PC-9 (cell line): ENCODE data around the gene UBN1. TPM values are rescaled to one million over a fixed set of nuclear protein-coding genes. Genes with fewer than 3 reads are reported as not detected.

Experiments used
- BruUV-seq: library from RNA; stranded (reverse); fragments of 400-500 nt; replicated peaks from 2 replicates; lab custom pipeline; 2021; lab: Mats Ljungman, UMichigan
- CTCF ChIA-PET: fragments of 300-600 bp; sonication (Branson Sonifier 250); formaldehyde crosslinking; loops from one replicate; lab custom pipeline; 2022; ENCODE audit warnings: antibody characterized with exemption; lab: Charles Lee
- POLR2A ChIA-PET: fragments of 300-600 bp; sonication (Branson Sonifier 250); formaldehyde crosslinking; loops from one replicate; lab custom pipeline; 2022; ENCODE audit warnings: antibody characterized with exemption; ENCODE audit not compliant: unreplicated experiment; lab: Charles Lee
- DNase-seq, 2 experiments: peaks; one replicate each; pipeline versions ENCODE4 v3.0.0 to v3.0.0-alpha.2; 2015 to 2022; ENCODE audit warnings: mixed read lengths in 1 of 2
- H2AFZ ChIP-seq: fragments of 200-600 bp; sonication (generic); 2 replicates; pipeline ENCODE4 v1.8.1; 2017; ENCODE audit warnings: antibody characterized with exemption
- H3F3A ChIP-seq: fragments of 200-600 bp; sonication (generic); 2 replicates; pipeline ENCODE4 v1.8.1; 2017; ENCODE audit warnings: antibody characterized with exemption, mild to moderate bottlenecking, low read depth; ENCODE audit not compliant: insufficient read depth
- H3K27ac ChIP-seq: fragments of 200-600 bp; sonication (generic); 2 replicates; pipeline ENCODE4 v1.6.1; 2016; ENCODE audit warnings: mixed run types
- H3K27me3 ChIP-seq: fragments of 200-600 bp; sonication (generic); 2 replicates; pipeline ENCODE4 v1.6.1; 2016; ENCODE audit warnings: low read depth, mixed run types; ENCODE audit not compliant: insufficient read depth
- H3K36me3 ChIP-seq: fragments of 200-600 bp; sonication (generic); 2 replicates; pipeline ENCODE4 v1.6.1; 2016; ENCODE audit warnings: low read depth, mixed run types
- H3K4me1 ChIP-seq: fragments of 200-600 bp; sonication (generic); replicated peaks from 2 replicates; pipeline ENCODE4 v1.6.1; 2016; ENCODE audit warnings: mixed run types; ENCODE audit not compliant: insufficient read depth
- H3K4me2 ChIP-seq: fragments of 200-600 bp; sonication (generic); 2 replicates; pipeline ENCODE4 v1.6.1; 2017; ENCODE audit warnings: mixed run types
- H3K4me3 ChIP-seq: fragments of 200-600 bp; sonication (generic); 2 replicates; pipeline ENCODE4 v1.6.1; 2016; ENCODE audit warnings: mixed run types
- H3K79me2 ChIP-seq: fragments of 200-600 bp; sonication (generic); 2 replicates; pipeline ENCODE4 v1.6.1; 2017; ENCODE audit warnings: low read depth, mixed run types
- H3K9me2 ChIP-seq: fragments of 200-600 bp; sonication (generic); 2 replicates; pipeline ENCODE4 v1.8.1; 2017; ENCODE audit warnings: mild to moderate bottlenecking; ENCODE audit not compliant: insufficient read depth
- H3K9me3 ChIP-seq: fragments of 200-600 bp; sonication (generic); 2 replicates; pipeline ENCODE4 v1.8.1; 2016; ENCODE audit warnings: low read depth; ENCODE audit not compliant: insufficient read depth
- H4K20me1 ChIP-seq: fragments of 200-600 bp; sonication (generic); 2 replicates; pipeline ENCODE4 v1.8.1; 2017; ENCODE audit not compliant: insufficient read depth
- CTCF ChIP-seq: fragments of 200-600 bp; sonication (generic); conservative IDR thresholded peaks from 2 replicates; pipeline ENCODE4 v1.6.1; 2017; ENCODE audit warnings: mixed run types, antibody characterized with exemption, mild to moderate bottlenecking, moderate library complexity
- EZH2 ChIP-seq: fragments of 200-600 bp; sonication (generic); IDR thresholded peaks from 2 replicates; pipeline ENCODE4 v1.8.0; 2017; ENCODE audit warnings: antibody characterized with exemption, low read depth
- intact Hi-C: fragments of 100-400 bp; cut with micrococcal nuclease; formaldehyde crosslinking; loops from one replicate; pipeline ENCODE4 v1.10.0; 2022; ENCODE audit not compliant: unreplicated experiment
- total RNA-seq: library from RNA; stranded (reverse); gene quantifications from 2 replicates; pipeline ENCODE4 v1.2.3, GENCODE V29; 2021

Gene UBN1
- total RNA-seq, 1 experiment from 2014 or later: 44.1 TPM

- H4K20me1 ChIP-seq: peaks cover 15% of the 10 kb centered on the region
- TF ChIP-seq EZH2 (no peak), CTCF (no peak)
- peak overlapping the region; percentile 27 for H3K4me2 ChIP-seq
- no TSS peak for BruUV-seq
- no peaks in the 10 kb centered on the region for H3K9me2 ChIP-seq
- H3K4me3 ChIP-seq: no peak overlapping the region
- peak in 1 of 2 experiments; percentile 47 for DNase-seq
- no peaks in the 10 kb centered on the region for H3K9me3 ChIP-seq
- no peaks in the 10 kb centered on the region for H3K27me3 ChIP-seq
- no peak overlapping the region for H2AFZ ChIP-seq
- H3K4me1 ChIP-seq: peaks cover 15% of the 10 kb centered on the region
- peak overlapping the region; percentile 51 for H3K27ac ChIP-seq
- H3K79me2 ChIP-seq: peaks cover 29% of the 10 kb centered on the region
- POLR2A ChIA-PET: no interaction called here
- H3K36me3 ChIP-seq: peaks cover 22% of the 10 kb centered on the region
- H3F3A ChIP-seq: peaks cover 26% of the 10 kb centered on the region; the same call in 1 of the 2 replicates
- intact Hi-C loops: no loop called here
- CTCF ChIA-PET: no interaction called here
These were observed 15.4 kb downstream of the UBN1 start for GRCh38 chr16:4862639-4863038.

- peaks cover 8% of the 10 kb centered on the region; the same call in 1 of the 2 replicates for H3K36me3 ChIP-seq
These were observed 17.4 kb downstream of the UBN1 start for GRCh38 chr16:4864728-4865127.

GRCh38 chr16:4865231-4865860 is 18.1 kb downstream of the UBN1 start:
- no peak for DNase-seq
- no TSS peak for BruUV-seq
- no peaks in the 10 kb centered on the region for H3K9me2 ChIP-seq
- H3K9me3 ChIP-seq: no peaks in the 10 kb centered on the region
- peaks cover 8% of the 10 kb centered on the region; the same call in 1 of the 2 replicates for H3K36me3 ChIP-seq
- no peak overlapping the region for H3K4me2 ChIP-seq
- H3K27me3 ChIP-seq: no peaks in the 10 kb centered on the region
- peaks cover 17% of the 10 kb centered on the region for H4K20me1 ChIP-seq
- H2AFZ ChIP-seq: no peak overlapping the region
- intact Hi-C loops: no loop called here
- CTCF ChIA-PET: no interaction called here
- H3F3A ChIP-seq: peaks cover 18% of the 10 kb centered on the region; the same call in 1 of the 2 replicates
- peaks cover 29% of the 10 kb centered on the region for H3K79me2 ChIP-seq
- POLR2A ChIA-PET: interaction anchor here (0.6 kb wide), 1 partner anchor 222 kb away, joined by 5 read pairs; no protein-coding TSS in a partner anchor
- TF ChIP-seq EZH2 (no peak), CTCF (no peak)
- peaks cover 15% of the 10 kb centered on the region for H3K4me1 ChIP-seq
- H3K27ac ChIP-seq: no peak overlapping the region
- no peak overlapping the region for H3K4me3 ChIP-seq

More at GRCh38 chr16:4864728-4865127, 17.4 kb downstream of the UBN1 start:
- POLR2A ChIA-PET: interaction anchor here (0.7 kb wide), 1 partner anchor 54 kb away, joined by 3 read pairs; no protein-coding TSS in a partner anchor
- H3K9me2 ChIP-seq: no peaks in the 10 kb centered on the region
- H4K20me1 ChIP-seq: peaks cover 17% of the 10 kb centered on the region
- DNase-seq: no peak
- no TSS peak for BruUV-seq
- no peaks in the 10 kb centered on the region for H3K9me3 ChIP-seq
- no peaks in the 10 kb centered on the region for H3K27me3 ChIP-seq
- H3K79me2 ChIP-seq: peaks cover 29% of the 10 kb centered on the region
- TF ChIP-seq CTCF (no peak), EZH2 (no peak)
- H2AFZ ChIP-seq: no peak overlapping the region
- intact Hi-C loops: no loop called here
- peaks cover 18% of the 10 kb centered on the region; the same call in 1 of the 2 replicates for H3F3A ChIP-seq
- no peak overlapping the region for H3K27ac ChIP-seq
- H3K4me1 ChIP-seq: peaks cover 15% of the 10 kb centered on the region
- no peak overlapping the region for H3K4me3 ChIP-seq
- CTCF ChIA-PET: no interaction called here
- H3K4me2 ChIP-seq: no peak overlapping the region
